ENCODE data around the gene FTSJ3.
"Not testable (repeated sequence)": the region's sequence is repeated elsewhere in the genome, so short reads cannot be mapped to it uniquely, and the experiment has no call there.

FTSJ3 gene

DNA sequence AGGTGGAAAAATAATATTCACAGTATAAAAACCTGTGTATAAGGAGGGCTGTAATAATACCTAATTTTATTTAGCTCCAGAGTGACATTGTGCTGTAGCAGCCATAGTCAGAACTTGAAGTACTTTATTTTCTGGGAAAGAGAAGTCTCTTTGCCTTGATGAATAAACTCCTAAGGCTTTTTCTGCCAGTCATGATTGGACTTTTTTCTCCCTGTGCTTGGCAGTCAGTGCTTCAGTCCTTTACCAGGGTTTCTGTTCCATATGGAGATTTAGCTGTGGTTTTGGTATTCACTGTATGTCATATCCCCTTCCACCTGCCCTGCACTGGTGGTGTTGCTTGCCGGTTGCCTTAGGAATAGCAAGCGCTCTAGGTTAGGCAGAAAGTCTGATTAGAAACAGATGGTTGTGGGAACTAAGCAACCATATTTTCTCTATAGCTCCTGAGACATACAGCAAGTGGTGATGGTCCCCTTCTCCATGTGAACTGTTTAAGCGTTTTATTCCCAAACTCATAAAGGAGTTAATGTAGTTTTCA is 28.8 kb downstream of the FTSJ3 start:
- Mint-ChIP-seq H3K9me3 (ENCODE audit: low read depth) (no peaks in the 10 kb centered on the region), H3K4me1 (ENCODE audit: low read depth) (peaks cover 1% of the 10 kb centered on the region), H3K4me3 (no peak overlapping the region), H3K27me3 (no peaks in the 10 kb centered on the region), H3K27ac (no peak overlapping the region), H3K36me3 (peaks cover 6% of the 10 kb centered on the region)

DNA sequence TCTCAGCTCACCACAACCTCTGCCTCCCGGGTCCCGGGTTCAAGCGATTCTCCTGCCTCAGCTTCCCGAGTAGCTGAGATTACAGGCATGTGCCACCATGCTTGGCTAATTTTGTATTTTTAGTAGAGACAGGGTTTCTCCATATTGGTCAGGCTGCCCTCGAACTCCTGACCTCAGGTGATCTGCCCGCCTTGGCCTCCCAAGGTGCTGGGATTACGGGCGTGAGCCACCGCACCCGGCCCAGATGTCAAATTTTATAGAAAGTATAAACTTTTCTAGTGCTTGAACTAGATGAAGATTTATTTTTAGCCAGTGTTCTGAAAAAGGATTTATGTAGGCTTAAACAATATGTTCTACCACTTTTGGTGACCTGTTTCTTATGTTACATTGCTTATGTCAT is 31.1 kb downstream of the FTSJ3 start:
- H3K27me3 Mint-ChIP-seq; H3K4me3 Mint-ChIP-seq; H3K4me1 Mint-ChIP-seq (ENCODE audit: low read depth); H3K27ac Mint-ChIP-seq; H3K9me3 Mint-ChIP-seq (ENCODE audit: low read depth); H3K36me3 Mint-ChIP-seq: not testable (repeated sequence)

DNA sequence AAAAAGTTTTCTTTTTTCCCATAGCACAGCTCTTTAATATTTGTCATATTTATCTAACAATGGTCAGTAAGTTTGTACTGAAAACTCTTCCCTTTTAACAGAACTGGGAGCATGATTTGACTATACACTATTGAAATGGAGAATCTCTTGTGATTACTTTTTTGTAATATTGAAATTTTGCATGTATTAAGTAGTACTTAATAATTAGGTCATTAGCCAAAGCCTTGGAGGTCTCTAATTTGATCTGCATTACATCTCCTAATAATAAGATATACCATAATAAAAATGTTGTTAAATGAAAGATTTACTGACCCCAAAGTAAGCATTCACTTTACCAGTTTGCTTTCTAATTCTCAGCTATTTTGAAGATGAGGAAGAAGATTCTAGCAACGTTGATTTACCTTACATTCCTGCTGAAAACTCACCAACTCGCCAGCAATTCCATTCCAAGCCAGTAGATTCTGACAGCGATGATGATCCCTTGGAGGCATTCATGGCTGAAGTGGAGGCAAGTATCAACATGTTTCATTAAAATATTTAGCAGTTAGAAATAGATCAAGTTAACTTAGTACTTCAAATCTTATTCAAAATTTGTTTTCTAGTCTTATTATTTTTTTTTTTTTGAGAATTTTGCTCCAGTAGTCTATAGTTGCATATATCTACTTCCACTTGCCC is 35.3 kb downstream of the FTSJ3 start:
- Mint-ChIP-seq H3K9me3 (ENCODE audit: low read depth) (no peaks in the 10 kb centered on the region), H3K27ac (no peak overlapping the region), H3K27me3 (no peaks in the 10 kb centered on the region), H3K36me3 (no peaks in the 10 kb centered on the region), H3K4me3 (no peak overlapping the region), H3K4me1 (ENCODE audit: low read depth) (peaks cover 1% of the 10 kb centered on the region)

DNA sequence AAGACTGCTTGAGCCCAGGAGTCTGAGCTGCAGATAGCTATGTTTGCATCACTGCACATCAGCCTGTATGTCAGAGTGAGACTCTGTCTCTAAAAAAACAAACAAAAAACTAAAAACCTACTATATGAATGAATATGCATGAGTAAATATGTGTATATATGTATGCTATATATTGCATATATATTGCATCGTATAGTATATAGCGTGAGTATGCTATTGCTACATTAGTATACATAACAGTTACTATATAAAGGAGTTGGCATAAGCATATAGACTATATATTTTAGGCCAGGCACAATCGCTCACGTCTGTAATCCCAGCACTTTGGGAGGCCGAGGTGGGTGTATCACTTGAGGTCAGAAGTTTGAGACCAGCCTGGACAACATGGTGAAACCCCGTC is 37.4 kb downstream of the FTSJ3 start:
- Mint-ChIP-seq H3K36me3 (peaks cover 2% of the 10 kb centered on the region), H3K9me3 (ENCODE audit: low read depth) (no peaks in the 10 kb centered on the region), H3K4me1 (ENCODE audit: low read depth) (peaks cover 5% of the 10 kb centered on the region), H3K27me3 (no peaks in the 10 kb centered on the region), H3K27ac (no peak overlapping the region), H3K4me3 (no peak overlapping the region)

DNA sequence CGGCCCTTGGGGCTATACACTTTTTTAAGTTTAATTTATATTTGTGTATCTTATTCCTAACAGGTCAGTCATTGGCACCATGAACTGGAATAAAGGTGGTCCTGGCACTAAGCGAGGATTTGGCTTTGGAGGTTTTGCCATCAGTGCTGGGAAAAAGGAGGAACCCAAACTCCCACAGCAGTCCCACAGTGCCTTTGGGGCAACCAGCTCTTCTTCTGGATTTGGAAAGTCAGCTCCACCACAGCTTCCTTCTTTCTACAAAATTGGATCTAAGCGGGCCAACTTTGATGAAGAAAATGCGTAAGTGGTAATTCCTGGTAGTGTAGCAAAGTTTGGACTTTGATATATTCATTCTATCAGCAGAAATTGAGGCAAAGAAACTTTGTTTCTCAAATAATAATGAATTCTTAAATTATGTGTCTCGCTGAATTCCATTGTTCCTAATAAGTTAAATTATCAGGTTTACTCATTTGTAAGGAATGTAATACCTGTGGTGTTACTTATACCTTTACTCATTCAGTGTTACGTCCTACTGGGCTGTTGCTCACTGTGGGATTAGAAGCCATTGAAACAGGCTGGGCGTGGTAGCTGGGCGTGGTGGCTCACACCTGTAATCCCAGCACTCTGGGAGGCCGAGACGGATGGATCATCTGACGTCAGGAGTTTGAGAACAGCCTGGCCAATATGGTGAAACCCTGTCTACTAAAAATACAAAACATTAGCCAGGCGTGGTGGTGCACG is 40.3 kb downstream of the FTSJ3 start:
- no peak overlapping the region for H3K4me3 Mint-ChIP-seq
- H3K27ac Mint-ChIP-seq = no peak overlapping the region
- peaks cover 2% of the 10 kb centered on the region for H3K36me3 Mint-ChIP-seq
- no peaks in the 10 kb centered on the region for H3K27me3 Mint-ChIP-seq
- H3K4me1 Mint-ChIP-seq (ENCODE audit: low read depth) = peaks cover 26% of the 10 kb centered on the region
- no peaks in the 10 kb centered on the region for H3K9me3 Mint-ChIP-seq (ENCODE audit: low read depth)

DNA sequence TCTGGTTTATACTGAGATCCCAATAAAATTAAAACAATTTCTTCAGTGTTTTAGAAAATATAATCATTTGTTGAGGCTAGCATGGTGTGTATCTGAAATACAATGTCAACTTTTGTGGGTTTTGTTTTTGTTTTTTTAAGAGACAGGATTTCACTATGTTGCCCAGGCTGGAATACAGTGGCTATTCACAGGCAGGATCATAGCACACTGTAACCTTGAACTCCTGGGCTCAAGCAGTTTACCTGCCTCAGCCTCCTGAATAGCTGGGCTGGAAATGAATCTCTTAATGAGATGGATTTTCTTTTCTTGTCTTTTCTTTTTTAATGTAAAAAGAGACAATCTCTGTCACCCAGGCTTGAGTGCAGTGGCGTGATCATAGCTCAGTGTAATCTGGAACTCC is 41.3 kb downstream of the FTSJ3 start:
- no peak overlapping the region for H3K4me3 Mint-ChIP-seq
- no peak overlapping the region for H3K27ac Mint-ChIP-seq
- no peaks in the 10 kb centered on the region for H3K9me3 Mint-ChIP-seq (ENCODE audit: low read depth)
- no peaks in the 10 kb centered on the region for H3K27me3 Mint-ChIP-seq
- peaks cover 29% of the 10 kb centered on the region for H3K4me1 Mint-ChIP-seq (ENCODE audit: low read depth)
- H3K36me3 Mint-ChIP-seq = peaks cover 2% of the 10 kb centered on the region

DNA sequence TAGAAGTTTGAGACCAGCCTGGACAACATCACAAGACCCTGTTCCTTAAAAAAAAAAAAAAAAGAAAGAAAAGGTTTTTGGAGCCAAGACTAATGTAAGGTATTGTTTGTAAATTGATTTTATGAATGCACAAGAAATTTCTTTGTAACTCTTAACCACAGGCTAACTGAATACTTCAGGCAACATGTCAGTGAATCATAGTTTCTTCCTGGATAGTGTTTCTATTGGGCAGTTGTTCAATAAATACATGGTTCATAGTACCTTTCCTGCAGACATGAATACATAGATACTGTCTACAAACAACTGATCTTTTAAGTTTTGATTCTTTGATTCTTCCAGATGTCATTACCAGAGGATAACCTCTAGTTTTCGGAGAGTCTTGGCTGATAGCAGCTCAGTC is 41.9 kb downstream of the FTSJ3 start:
- no peaks in the 10 kb centered on the region for H3K27me3 Mint-ChIP-seq
- H3K27ac Mint-ChIP-seq = peak overlapping the region; percentile 35
- H3K4me3 Mint-ChIP-seq = no peak overlapping the region
- H3K4me1 Mint-ChIP-seq (ENCODE audit: low read depth) = peaks cover 34% of the 10 kb centered on the region
- H3K36me3 Mint-ChIP-seq = peaks cover 2% of the 10 kb centered on the region
- H3K9me3 Mint-ChIP-seq (ENCODE audit: low read depth) = no peaks in the 10 kb centered on the region

DNA sequence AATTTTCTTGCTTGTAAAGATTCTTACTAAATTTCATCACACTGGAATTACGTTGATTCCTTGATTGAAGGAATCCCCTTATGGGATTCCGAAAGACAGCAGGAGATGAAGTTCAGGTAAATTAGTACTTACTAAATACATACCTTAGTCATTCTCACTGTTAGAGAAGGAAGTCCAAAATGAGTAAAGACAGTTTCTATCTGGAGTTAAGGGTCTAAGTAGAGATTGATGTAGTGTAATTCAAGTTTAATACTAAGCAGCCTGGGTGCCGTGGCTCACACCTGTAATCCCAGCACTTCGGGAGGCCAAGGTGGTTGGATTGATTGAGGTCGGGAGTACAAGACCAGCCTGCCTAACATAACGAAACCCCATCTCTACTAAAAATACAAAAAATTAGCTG is 43.9 kb downstream of the FTSJ3 start:
- H3K27me3 Mint-ChIP-seq = no peaks in the 10 kb centered on the region
- peaks cover 2% of the 10 kb centered on the region for H3K36me3 Mint-ChIP-seq
- H3K4me1 Mint-ChIP-seq (ENCODE audit: low read depth) = peaks cover 50% of the 10 kb centered on the region
- H3K27ac Mint-ChIP-seq = peak overlapping the region; percentile 55
- no peak overlapping the region for H3K4me3 Mint-ChIP-seq
- H3K9me3 Mint-ChIP-seq (ENCODE audit: low read depth) = no peaks in the 10 kb centered on the region

DNA sequence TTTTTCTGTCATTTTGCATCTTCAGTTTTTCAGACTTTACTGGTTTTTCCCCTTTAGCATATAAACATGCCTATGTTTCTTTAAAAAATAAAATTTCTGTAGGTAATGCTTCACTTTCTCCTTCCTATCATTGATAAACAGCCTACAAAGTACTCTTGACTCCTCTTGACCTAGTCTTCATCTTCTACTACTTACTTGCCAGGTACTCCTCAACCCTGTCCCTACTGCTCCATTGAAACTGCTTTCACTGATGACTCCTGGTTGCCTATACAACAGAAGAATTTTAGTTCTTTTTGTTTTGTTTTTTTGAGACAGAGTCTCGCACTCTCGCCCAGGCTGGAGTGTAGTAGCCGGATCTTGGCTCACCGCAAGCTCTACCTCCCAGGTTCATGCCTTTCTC is 46.5 kb downstream of the FTSJ3 start:
- no peaks in the 10 kb centered on the region for H3K27me3 Mint-ChIP-seq
- H3K4me1 Mint-ChIP-seq (ENCODE audit: low read depth) = peaks cover 74% of the 10 kb centered on the region
- peaks cover 9% of the 10 kb centered on the region for H3K36me3 Mint-ChIP-seq
- H3K4me3 Mint-ChIP-seq = peak overlapping the region; percentile 57
- H3K9me3 Mint-ChIP-seq (ENCODE audit: low read depth) = no peaks in the 10 kb centered on the region
- peak overlapping the region; percentile 79 for H3K27ac Mint-ChIP-seq

DNA sequence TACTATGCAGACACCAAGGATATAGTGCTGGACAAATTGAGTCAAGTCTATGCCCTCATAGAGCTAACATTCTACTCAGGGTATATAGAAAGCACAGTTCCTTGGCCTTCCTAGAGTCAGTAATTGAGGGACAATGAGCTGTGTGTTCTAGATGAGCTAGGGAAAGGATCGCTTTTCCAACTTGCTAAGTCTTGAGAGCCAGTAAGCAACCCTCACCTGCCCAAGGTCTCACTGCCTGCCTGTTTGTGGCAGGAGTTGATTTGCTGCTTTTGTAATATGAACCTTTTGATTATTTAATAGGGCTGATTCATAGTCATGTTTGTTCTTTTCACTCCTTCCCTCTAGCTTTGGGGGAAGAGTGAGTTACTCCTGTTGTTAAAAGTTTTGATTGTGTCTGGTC is 47.0 kb downstream of the FTSJ3 start:
- Mint-ChIP-seq H3K4me1 (ENCODE audit: low read depth) (peaks cover 74% of the 10 kb centered on the region), H3K27me3 (no peaks in the 10 kb centered on the region), H3K4me3 (peak overlapping the region; percentile 33), H3K27ac (peak overlapping the region; percentile 79), H3K36me3 (peaks cover 7% of the 10 kb centered on the region), H3K9me3 (ENCODE audit: low read depth) (no peaks in the 10 kb centered on the region)

DNA sequence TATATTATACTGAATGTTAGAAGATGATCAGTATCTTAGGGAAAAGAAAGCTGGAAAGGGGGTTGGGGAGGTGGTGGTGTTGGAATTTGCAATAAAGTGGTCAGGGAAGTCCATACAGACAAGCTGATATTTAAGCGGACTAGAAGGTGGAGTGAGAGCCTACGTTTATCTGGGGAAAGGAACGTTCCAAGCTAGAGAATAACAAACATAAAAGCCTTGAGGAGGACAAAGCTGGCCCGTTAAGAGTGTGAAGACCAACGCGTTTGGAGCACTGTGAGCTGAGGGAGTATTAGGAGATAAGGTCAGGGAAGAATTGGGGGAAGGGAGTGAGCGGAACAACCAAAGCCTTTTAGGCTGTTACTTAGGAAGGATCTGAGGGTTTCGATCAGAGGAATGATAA is 52.0 kb downstream of the FTSJ3 start:
- Mint-ChIP-seq H3K4me1 (ENCODE audit: low read depth) (peaks cover 62% of the 10 kb centered on the region), H3K36me3 (peaks cover 7% of the 10 kb centered on the region), H3K9me3 (ENCODE audit: low read depth) (no peaks in the 10 kb centered on the region), H3K4me3 (peak overlapping the region; percentile 97), H3K27me3 (no peaks in the 10 kb centered on the region), H3K27ac (peak overlapping the region; percentile 100)

DNA sequence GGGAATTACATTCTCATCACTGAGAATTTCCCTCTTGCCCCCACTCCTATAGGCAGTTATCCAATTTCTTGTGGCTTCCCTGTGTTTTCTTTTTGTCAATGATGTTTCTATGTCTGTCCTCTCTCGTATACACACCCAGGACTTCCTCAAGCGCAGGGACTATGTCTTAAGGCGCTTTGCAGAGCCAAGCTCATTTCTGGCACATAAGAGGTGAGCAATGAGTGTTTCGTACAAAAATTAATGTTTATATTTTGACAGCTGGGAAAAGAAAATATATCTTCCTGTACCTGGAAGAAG is 52.5 kb downstream of the FTSJ3 start:
- H3K36me3 Mint-ChIP-seq = peaks cover 7% of the 10 kb centered on the region
- peaks cover 63% of the 10 kb centered on the region for H3K4me1 Mint-ChIP-seq (ENCODE audit: low read depth)
- H3K27me3 Mint-ChIP-seq = no peaks in the 10 kb centered on the region
- peak overlapping the region; percentile 97 for H3K4me3 Mint-ChIP-seq
- peak overlapping the region; percentile 100 for H3K27ac Mint-ChIP-seq
- H3K9me3 Mint-ChIP-seq (ENCODE audit: low read depth) = no peaks in the 10 kb centered on the region

DNA sequence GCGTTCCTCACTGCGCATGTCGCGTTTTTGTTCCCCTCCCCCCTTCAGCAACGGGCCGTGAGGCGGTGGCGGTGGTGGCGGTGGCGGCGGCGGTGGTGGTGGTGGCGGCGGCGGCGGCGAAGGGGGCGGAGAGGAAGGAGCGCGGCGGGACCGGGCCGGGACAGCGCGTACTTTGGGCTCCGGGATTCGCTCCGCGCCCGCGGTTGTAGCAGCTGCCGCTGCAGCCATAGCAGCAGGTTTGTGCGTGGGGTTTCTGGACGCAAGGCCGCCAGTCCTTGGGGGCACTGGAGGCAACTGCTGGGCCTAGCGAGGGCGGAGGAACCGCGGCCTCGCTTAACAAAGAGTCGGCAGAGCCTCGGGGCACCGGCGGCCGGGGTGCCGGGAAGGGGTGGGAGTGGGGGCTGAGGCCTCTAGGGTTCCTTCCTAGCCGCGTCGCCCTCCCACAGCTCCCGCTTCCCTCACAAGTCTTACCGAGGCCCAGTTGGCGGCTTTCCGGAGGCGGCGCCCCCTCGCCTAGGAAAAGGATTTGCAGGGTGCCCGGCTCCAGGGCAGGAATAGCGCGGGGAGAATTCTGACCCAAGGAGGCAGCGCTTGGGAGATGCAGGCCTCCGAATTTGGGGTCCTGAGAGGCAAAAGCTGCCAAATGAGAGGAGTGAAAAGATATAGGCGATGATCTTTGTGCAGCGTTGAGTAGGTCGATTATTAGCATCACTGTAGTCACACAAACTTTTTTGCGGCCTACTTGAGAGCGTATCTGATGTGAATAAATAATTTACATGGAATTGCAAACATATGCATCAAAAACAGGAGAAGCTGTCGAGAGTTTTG is 53.1 kb downstream of the FTSJ3 start, which contains the start of gene DDX42:
TSS of gene DDX42 (plus strand) at position 30 of the 828 bp plus-strand sequence. CDS start 12,880 bp downstream, outside the sequence.
- Mint-ChIP-seq H3K36me3 (peaks cover 7% of the 10 kb centered on the region), H3K4me3 (peak within 1 kb of the TSS; percentile 97), H3K9me3 (ENCODE audit: low read depth) (no peaks in the 10 kb centered on the region), H3K27me3 (no peaks in the 10 kb centered on the region), H3K4me1 (ENCODE audit: low read depth) (peaks cover 60% of the 10 kb centered on the region), H3K27ac (peak within 1 kb of the TSS; percentile 100)

DNA sequence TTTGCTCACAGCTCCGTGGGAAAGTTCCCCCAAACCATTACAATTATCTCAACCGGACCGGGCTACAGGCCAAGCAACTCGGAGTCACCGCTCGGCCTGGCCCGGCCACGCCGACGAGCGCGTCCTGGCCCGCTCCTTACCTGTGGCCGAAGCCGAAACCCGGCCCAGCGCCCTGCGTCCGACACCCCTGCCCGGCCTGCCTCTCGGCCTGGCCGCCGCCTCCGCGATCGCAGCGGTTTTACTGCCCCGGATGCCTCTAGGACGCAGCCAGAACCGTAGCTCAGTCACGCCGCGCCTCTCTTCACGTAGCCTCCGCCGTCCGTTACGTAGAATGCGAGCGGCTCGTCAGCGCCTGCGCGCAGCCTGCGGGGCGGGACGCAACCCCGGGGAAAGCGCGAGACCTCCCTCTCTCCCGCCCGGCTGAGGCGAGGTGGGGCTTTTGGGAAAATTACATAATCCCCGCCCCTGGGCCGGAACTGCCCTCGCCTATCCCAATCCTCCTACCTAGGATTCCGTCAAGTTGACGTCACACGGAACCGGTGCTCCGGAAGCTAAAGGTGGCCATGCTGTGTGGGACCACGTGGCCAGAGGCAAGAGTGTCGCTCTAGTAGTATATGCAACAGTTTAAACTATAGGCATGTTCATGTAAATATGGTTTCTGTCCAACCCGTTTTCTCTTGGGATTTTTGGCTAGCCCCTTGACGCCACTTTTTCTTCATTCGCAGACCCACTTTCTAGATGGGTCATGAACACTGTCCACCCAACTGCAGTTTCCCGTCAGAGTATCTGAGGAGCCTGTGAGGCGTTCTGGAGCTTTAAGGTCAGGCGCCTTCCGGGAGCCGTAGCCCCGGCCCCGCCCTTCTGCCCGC is 54.0 kb downstream of the FTSJ3 start, which contains the start of gene CCDC47:
TSS of gene CCDC47 (minus strand) at position 326 of the 869 bp plus-strand sequence. CDS start 7,422 bp downstream, outside the sequence.
- peaks cover 58% of the 10 kb centered on the region for H3K4me1 Mint-ChIP-seq (ENCODE audit: low read depth)
- H3K36me3 Mint-ChIP-seq = peaks cover 7% of the 10 kb centered on the region
- peak within 1 kb of the TSS; percentile 97 for H3K4me3 Mint-ChIP-seq
- H3K9me3 Mint-ChIP-seq (ENCODE audit: low read depth) = no peaks in the 10 kb centered on the region
- H3K27ac Mint-ChIP-seq = peak within 1 kb of the TSS; percentile 100
- no peaks in the 10 kb centered on the region for H3K27me3 Mint-ChIP-seq
